DND-41 (cell line): ENCODE data around the gene EHD1.

Experiments
- ATAC-seq: fragments of 200-7000 bp; cut with Tn5 transposase; 3 replicates; pipeline ENCODE4 v1.9.1; 2021; ENCODE audit warnings: low read depth; ENCODE audit not compliant: insufficient read depth
- DNase-seq: peaks from one replicate; pipeline ENCODE4 v3.0.0-alpha.2; 2020
- H2AFZ ChIP-seq: 2 replicates; pipeline ENCODE4 v1.6.0; 2012; ENCODE audit warnings: low read depth, low read length
- H3K27ac ChIP-seq: 2 replicates; pipeline ENCODE4 v1.5.1; 2012; ENCODE audit warnings: low read length, inconsistent platforms
- H3K27me3 ChIP-seq: fragments of 200-600 bp; sonication (generic); 2 replicates; pipeline ENCODE4 v1.6.0; 2012; ENCODE audit warnings: low read length, mild to moderate bottlenecking, inconsistent platforms; ENCODE audit not compliant: insufficient read depth, poor library complexity
- H3K36me3 ChIP-seq: 2 replicates; pipeline ENCODE4 v1.5.1; 2012; ENCODE audit warnings: low read length, inconsistent platforms; ENCODE audit not compliant: insufficient read depth
- H3K4me1 ChIP-seq: 2 replicates; pipeline ENCODE4 v1.5.1; 2012; ENCODE audit warnings: mild to moderate bottlenecking, low read length; ENCODE audit not compliant: insufficient read depth
- H3K4me2 ChIP-seq: 2 replicates; pipeline ENCODE4 v1.6.0; 2012; ENCODE audit warnings: mild to moderate bottlenecking, moderate library complexity, low read length, inconsistent platforms; ENCODE audit not compliant: insufficient read depth
- H3K4me3 ChIP-seq, 2 experiments: fragments of 200-600 bp in 1 of 2; shearing (Covaris generic) in 1 of 2; 2 replicates each; pipeline ENCODE4 v1.5.1; 2012 to 2016; ENCODE audit warnings: inconsistent platforms in 2 of 2, low read length in 2 of 2, mild to moderate bottlenecking in 2 of 2, low read depth in 1 of 2, moderate library complexity in 1 of 2
- H3K79me2 ChIP-seq: 2 replicates; pipeline ENCODE4 v1.6.0; 2012; ENCODE audit warnings: low read length, inconsistent platforms; ENCODE audit not compliant: insufficient read depth
- H3K9ac ChIP-seq: 2 replicates; pipeline ENCODE4 v1.6.0; 2012; ENCODE audit warnings: low read depth, mild to moderate bottlenecking, inconsistent platforms, low read length, moderate library complexity
- H3K9me3 ChIP-seq: 2 replicates; pipeline ENCODE4 v1.5.1; 2012; ENCODE audit warnings: low read length, moderate library complexity, mild to moderate bottlenecking, inconsistent platforms; ENCODE audit not compliant: insufficient read depth, severe bottlenecking
- H4K20me1 ChIP-seq: 2 replicates; pipeline ENCODE4 v1.6.0; 2012; ENCODE audit warnings: low read length; ENCODE audit not compliant: insufficient read depth
- EZH2 ChIP-seq: IDR thresholded peaks from 3 replicates; pipeline ENCODE4 v1.6.1; 2012; ENCODE audit warnings: borderline replicate concordance, low read depth, mild to moderate bottlenecking, moderate library complexity, low read length, inconsistent platforms; ENCODE audit not compliant: severe bottlenecking
- TF ChIP-seq, protein P1 (sequence below): IDR thresholded peaks from 2 replicates; pipeline ENCODE4 v1.5.1; 2012; ENCODE audit warnings: borderline replicate concordance, low read length, moderate library complexity, mild to moderate bottlenecking; ENCODE audit not compliant: poor library complexity, severe bottlenecking; ENCODE audit errors: extremely low read depth

EHD1 gene

DNA sequence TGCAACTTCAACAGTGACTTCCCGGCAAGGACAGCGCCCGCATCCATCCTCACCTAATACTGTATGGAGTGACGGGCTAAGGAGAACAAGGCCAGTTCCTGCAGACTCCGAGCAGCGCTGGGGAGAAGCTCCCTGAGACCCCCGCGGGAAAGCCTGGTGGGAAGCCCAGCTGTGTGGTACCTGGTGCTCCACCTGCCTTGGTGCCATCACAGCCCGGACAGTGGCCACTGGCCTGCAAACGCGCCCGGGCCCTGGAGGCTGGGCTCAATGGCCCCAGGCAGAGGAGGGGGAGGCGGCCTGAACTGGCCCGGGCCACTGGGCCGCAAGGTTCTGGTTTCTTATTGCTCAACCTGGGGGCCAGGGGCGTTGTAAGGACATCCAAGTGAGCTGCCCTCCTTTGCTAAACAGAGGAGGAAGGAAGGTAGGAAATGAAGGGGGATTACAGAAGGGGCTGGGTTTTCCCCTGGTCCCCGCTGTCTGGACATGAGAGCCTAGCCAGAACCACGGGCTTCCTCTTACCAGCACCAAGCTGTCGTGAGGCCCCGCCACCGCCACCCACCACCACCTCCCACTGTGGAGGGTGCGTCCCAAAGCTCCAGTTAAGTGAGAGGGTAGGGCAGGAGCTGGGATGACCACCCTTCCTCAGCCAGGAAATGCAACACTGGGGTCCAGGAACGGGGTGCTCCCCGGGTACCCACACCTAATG, 25.5 kb downstream of the EHD1 start:
- Histone ChIP-seq H3K4me1 (0 out of 2 replicates have a peak, but pooled peaks cover 4% of the 10 kb centered on the region), H3K27me3 (no peaks in the 10 kb centered on the region), H3K9ac (no peak overlapping the region), H3K27ac (no peak overlapping the region), H3K36me3 (peaks cover 44% of the 10 kb centered on the region), H3K9me3 (no peaks in the 10 kb centered on the region), H3K79me2 (0 out of 2 replicates have a peak, but pooled peaks cover 3% of the 10 kb centered on the region), H4K20me1 (no peaks in the 10 kb centered on the region), H3K4me3 (no peak overlapping the region), H3K4me2 (no peak overlapping the region), H2AFZ (no peak overlapping the region)
- no peak for TF ChIP-seq EZH2
- DNase-seq (no peak), ATAC-seq (no peak)

DNA sequence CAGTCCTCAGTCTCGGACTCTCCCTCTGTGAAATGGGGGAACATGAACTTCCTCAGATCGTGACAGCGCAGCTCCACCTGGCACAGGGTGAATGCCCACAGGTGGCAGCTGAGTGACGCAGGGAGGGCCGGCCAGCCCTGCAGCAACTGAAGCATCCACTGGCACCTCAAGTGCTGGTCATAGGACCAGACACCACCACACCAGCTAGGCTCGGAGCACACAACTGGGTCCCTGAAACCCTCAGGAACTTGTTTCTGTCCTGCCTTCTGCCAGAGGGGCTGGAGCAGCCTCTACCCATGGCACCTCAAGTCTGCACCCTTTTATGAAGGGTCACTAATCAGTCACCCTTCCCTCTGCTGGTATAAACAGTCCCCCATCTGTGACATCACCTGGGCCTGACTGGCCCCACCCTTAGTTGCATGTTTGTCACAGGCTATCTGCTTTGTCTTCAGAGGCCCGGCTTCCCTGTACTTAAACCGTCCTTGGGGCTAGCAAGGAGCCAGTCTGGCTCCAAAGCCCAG, 26.5 kb downstream of the EHD1 start:
- Histone ChIP-seq H3K9me3 (no peaks in the 10 kb centered on the region), H3K27me3 (no peaks in the 10 kb centered on the region), H2AFZ (no peak overlapping the region), H3K4me1 (peaks cover 8% of the 10 kb centered on the region), H3K4me3 (no peak overlapping the region), H4K20me1 (no peaks in the 10 kb centered on the region), H3K36me3 (peaks cover 39% of the 10 kb centered on the region), H3K27ac (no peak overlapping the region), H3K9ac (no peak overlapping the region), H3K79me2 (no peaks in the 10 kb centered on the region), H3K4me2 (no peak overlapping the region)
- TF ChIP-seq, protein P1, sequence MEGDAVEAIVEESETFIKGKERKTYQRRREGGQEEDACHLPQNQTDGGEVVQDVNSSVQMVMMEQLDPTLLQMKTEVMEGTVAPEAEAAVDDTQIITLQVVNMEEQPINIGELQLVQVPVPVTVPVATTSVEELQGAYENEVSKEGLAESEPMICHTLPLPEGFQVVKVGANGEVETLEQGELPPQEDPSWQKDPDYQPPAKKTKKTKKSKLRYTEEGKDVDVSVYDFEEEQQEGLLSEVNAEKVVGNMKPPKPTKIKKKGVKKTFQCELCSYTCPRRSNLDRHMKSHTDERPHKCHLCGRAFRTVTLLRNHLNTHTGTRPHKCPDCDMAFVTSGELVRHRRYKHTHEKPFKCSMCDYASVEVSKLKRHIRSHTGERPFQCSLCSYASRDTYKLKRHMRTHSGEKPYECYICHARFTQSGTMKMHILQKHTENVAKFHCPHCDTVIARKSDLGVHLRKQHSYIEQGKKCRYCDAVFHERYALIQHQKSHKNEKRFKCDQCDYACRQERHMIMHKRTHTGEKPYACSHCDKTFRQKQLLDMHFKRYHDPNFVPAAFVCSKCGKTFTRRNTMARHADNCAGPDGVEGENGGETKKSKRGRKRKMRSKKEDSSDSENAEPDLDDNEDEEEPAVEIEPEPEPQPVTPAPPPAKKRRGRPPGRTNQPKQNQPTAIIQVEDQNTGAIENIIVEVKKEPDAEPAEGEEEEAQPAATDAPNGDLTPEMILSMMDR = no peak
- no peak for TF ChIP-seq EZH2
- DNase-seq = no peak
- no peak for ATAC-seq

DNA sequence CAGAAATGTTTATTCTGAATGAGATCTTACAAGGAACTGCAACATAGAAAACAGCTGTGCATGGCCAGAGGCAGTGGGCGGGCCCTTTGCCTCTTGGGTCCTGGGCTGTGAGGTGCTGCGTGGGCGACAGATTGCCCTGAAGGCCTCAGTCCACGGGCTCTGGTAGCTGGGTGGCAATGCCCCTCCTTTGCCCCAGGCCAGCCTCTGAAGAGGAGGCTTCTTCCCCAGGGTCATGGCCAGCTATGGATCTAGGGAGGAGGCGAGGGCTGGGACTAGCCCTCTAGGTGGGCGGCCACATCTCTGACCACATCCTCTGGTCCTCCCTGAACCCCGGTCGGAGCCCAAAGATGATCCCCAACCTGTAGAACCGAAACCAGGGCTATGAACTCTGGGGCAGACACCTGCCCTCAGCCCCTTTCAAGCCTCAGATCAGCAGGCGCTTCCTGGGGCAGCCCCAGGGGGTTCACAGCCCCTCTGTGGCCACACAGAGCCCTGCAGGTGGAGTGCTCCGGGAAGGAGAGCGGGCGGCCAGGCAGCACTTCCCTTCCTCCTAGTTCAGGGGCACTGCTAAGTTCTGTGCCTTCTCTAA, 27.3 kb downstream of the EHD1 start:
- Histone ChIP-seq H4K20me1 (no peaks in the 10 kb centered on the region), H3K27me3 (no peaks in the 10 kb centered on the region), H3K36me3 (peaks cover 31% of the 10 kb centered on the region), H3K79me2 (no peaks in the 10 kb centered on the region), H3K9me3 (no peaks in the 10 kb centered on the region), H3K4me1 (peaks cover 4% of the 10 kb centered on the region), H3K4me2 (no peak overlapping the region), H2AFZ (no peak overlapping the region), H3K27ac (no peak overlapping the region), H3K9ac (no peak overlapping the region), H3K4me3 (no peak overlapping the region)
- ATAC-seq = no peak
- TF ChIP-seq, protein P1 = no peak
- no peak for TF ChIP-seq EZH2
- no peak for DNase-seq
